IPS-20b (cell line): ENCODE measurements around the gene GTF2F2.

Experiments
- H3K27ac ChIP-seq: one replicate; pipeline ENCODE4 v1.5.1; 2013; ENCODE audit warnings: low read length
- H3K27me3 ChIP-seq: 2 replicates; pipeline ENCODE4 v1.6.1; 2013; ENCODE audit warnings: mild to moderate bottlenecking, low read length, inconsistent platforms; ENCODE audit not compliant: insufficient read depth
- H3K36me3 ChIP-seq: 2 replicates; pipeline ENCODE4 v1.6.1; 2013; ENCODE audit warnings: low read depth, mild to moderate bottlenecking, inconsistent platforms, low read length, moderate library complexity; ENCODE audit not compliant: insufficient read depth
- H3K4me1 ChIP-seq: 2 replicates; pipeline ENCODE4 v1.6.1; 2013; ENCODE audit warnings: mild to moderate bottlenecking, control low read depth, inconsistent platforms, low read length, moderate library complexity; ENCODE audit not compliant: insufficient read depth
- H3K4me3 ChIP-seq: 2 replicates; pipeline ENCODE4 v1.5.1; 2013; ENCODE audit warnings: mild to moderate bottlenecking, low read length, inconsistent platforms
- H3K9ac ChIP-seq: 2 replicates; pipeline ENCODE4 v1.6.1; 2013; ENCODE audit warnings: low read depth, mild to moderate bottlenecking, inconsistent platforms, low read length, moderate library complexity
- H3K9me3 ChIP-seq: 2 replicates; pipeline ENCODE4 v1.6.1; 2013; ENCODE audit warnings: mild to moderate bottlenecking, low read depth, low read length, inconsistent platforms; ENCODE audit not compliant: insufficient read depth

GTF2F2 gene

GRCh38 chr13:45119991-45120864, at the start of gene GTF2F2:
TSS of gene GTF2F2 (plus strand) at chr13:45120510. CDS start at chr13:45120656, 146 bp downstream.
- no peaks in the 10 kb centered on the region for H3K36me3 ChIP-seq
- H3K27ac ChIP-seq, result peak within 1 kb of the TSS; percentile 69
- H3K4me3 ChIP-seq, result peak within 1 kb of the TSS; percentile 99
- no peaks in the 10 kb centered on the region for H3K9me3 ChIP-seq
- H3K4me1 ChIP-seq, result 0 out of 2 replicates have a peak, but pooled peaks cover 5% of the 10 kb centered on the region
- no peaks in the 10 kb centered on the region for H3K27me3 ChIP-seq
- peak within 1 kb of the TSS; percentile 95 for H3K9ac ChIP-seq

- Histone ChIP-seq H3K4me3 (no peak overlapping the region), H3K36me3 (no peaks in the 10 kb centered on the region), H3K9me3 (no peaks in the 10 kb centered on the region), H3K4me1 (no peaks in the 10 kb centered on the region), H3K27me3 (no peaks in the 10 kb centered on the region), H3K27ac (no peak overlapping the region), H3K9ac (no peak overlapping the region)
Measured at GRCh38 chr13:45073809-45074208, 46.5 kb upstream of the GTF2F2 start.

- Histone ChIP-seq H3K4me1 (no peaks in the 10 kb centered on the region), H3K36me3 (no peaks in the 10 kb centered on the region), H3K4me3 (no peak overlapping the region), H3K9me3 (no peaks in the 10 kb centered on the region), H3K9ac (no peak overlapping the region), H3K27me3 (no peaks in the 10 kb centered on the region), H3K27ac (no peak overlapping the region)
Measured at GRCh38 chr13:45074721-45075120, 45.6 kb upstream of the GTF2F2 start.

GRCh38 chr13:45078003-45078402, 42.3 kb upstream of the GTF2F2 start:
- Histone ChIP-seq H3K4me3 (no peak overlapping the region), H3K9me3 (no peaks in the 10 kb centered on the region), H3K27me3 (no peaks in the 10 kb centered on the region), H3K27ac (no peak overlapping the region), H3K36me3 (no peaks in the 10 kb centered on the region), H3K9ac (no peak overlapping the region), H3K4me1 (no peaks in the 10 kb centered on the region)

- H3K27ac ChIP-seq, result no peak overlapping the region
Measured at GRCh38 chr13:45082964-45083363, 37.3 kb upstream of the GTF2F2 start.

GRCh38 chr13:45084515-45084914, 35.8 kb upstream of the GTF2F2 start:
- Histone ChIP-seq H3K9me3 (no peaks in the 10 kb centered on the region), H3K27ac (no peak overlapping the region)

More at GRCh38 chr13:45082964-45083363, 37.3 kb upstream of the GTF2F2 start:
- Histone ChIP-seq H3K27me3 (no peaks in the 10 kb centered on the region), H3K4me3 (no peak overlapping the region), H3K9me3 (no peaks in the 10 kb centered on the region), H3K36me3 (no peaks in the 10 kb centered on the region), H3K4me1 (no peaks in the 10 kb centered on the region), H3K9ac (no peak overlapping the region)

GRCh38 chr13:45086484-45086883, 33.8 kb upstream of the GTF2F2 start:
- Histone ChIP-seq H3K27me3 (no peaks in the 10 kb centered on the region), H3K27ac (no peak overlapping the region), H3K36me3 (no peaks in the 10 kb centered on the region), H3K4me3 (no peak overlapping the region), H3K9me3 (no peaks in the 10 kb centered on the region), H3K9ac (no peak overlapping the region), H3K4me1 (no peaks in the 10 kb centered on the region)

More at GRCh38 chr13:45084515-45084914, 35.8 kb upstream of the GTF2F2 start:
- no peaks in the 10 kb centered on the region for H3K36me3 ChIP-seq
- H3K4me3 ChIP-seq, result no peak overlapping the region
- H3K9ac ChIP-seq, result no peak overlapping the region
- no peaks in the 10 kb centered on the region for H3K27me3 ChIP-seq
- H3K4me1 ChIP-seq, result no peaks in the 10 kb centered on the region

- H3K27ac ChIP-seq, result no peak overlapping the region
- no peak overlapping the region for H3K4me3 ChIP-seq
- H3K9me3 ChIP-seq, result no peaks in the 10 kb centered on the region
- H3K9ac ChIP-seq, result no peak overlapping the region
- H3K36me3 ChIP-seq, result no peaks in the 10 kb centered on the region
- no peaks in the 10 kb centered on the region for H3K27me3 ChIP-seq
- no peaks in the 10 kb centered on the region for H3K4me1 ChIP-seq
Measured at GRCh38 chr13:45092663-45093062, 27.6 kb upstream of the GTF2F2 start.

- Histone ChIP-seq H3K9me3 (no peaks in the 10 kb centered on the region), H3K36me3 (no peaks in the 10 kb centered on the region)
Measured at GRCh38 chr13:45100573-45101262, 19.6 kb upstream of the GTF2F2 start.

GRCh38 chr13:45101327-45102018, 18.8 kb upstream of the GTF2F2 start:
- H3K36me3 ChIP-seq, result no peaks in the 10 kb centered on the region
- H3K9me3 ChIP-seq, result no peaks in the 10 kb centered on the region
- H3K27ac ChIP-seq, result peak overlapping the region; percentile 14
- peak overlapping the region; percentile 8; the same call in 1 of the 2 replicates for H3K4me3 ChIP-seq
- no peaks in the 10 kb centered on the region for H3K27me3 ChIP-seq
- peaks cover 20% of the 10 kb centered on the region; the same call in 1 of the 2 replicates for H3K4me1 ChIP-seq
- H3K9ac ChIP-seq, result no peak overlapping the region

More at GRCh38 chr13:45100573-45101262, 19.6 kb upstream of the GTF2F2 start:
- peaks cover 20% of the 10 kb centered on the region; the same call in 1 of the 2 replicates for H3K4me1 ChIP-seq
- no peak overlapping the region for H3K4me3 ChIP-seq
- no peak overlapping the region for H3K27ac ChIP-seq
- H3K27me3 ChIP-seq, result no peaks in the 10 kb centered on the region
- H3K9ac ChIP-seq, result no peak overlapping the region

- Histone ChIP-seq H3K4me1 (peaks cover 20% of the 10 kb centered on the region; the same call in 1 of the 2 replicates), H3K27me3 (no peaks in the 10 kb centered on the region), H3K9ac (no peak overlapping the region), H3K9me3 (no peaks in the 10 kb centered on the region), H3K36me3 (no peaks in the 10 kb centered on the region), H3K27ac (no peak overlapping the region), H3K4me3 (no peak overlapping the region)
Measured at GRCh38 chr13:45102136-45102507, 18.2 kb upstream of the GTF2F2 start.
